ENCODE measurements around the gene TCTN2.

DNA sequence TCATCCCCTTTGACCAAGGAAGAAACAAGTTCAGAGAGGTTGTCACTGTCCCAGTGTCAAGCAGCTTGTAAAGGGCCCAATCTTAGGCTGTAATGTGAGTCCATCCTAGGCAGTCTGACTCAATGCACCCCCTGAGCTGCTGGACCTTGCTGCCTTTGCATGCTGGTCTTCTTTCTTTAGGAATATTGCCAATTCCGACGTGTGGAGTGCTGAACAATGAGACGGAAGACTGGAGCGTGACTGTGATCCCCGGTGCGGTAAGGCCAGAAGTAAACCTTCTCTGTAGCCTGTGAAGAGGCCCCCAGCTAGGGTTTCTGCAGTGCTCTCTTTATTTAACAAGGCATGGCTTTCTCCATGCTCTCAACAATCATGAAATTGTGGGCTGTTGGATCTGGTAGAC, 963 bp downstream of the TCTN2 start:
- TF ChIP-seq GLIS3 (CRISPR knock-in tag; IDR thresholded peaks at IDR 0.05) (no peak), ZFP3 (CRISPR knock-in tag; IDR thresholded peaks at IDR 0.05) (no peak), TOX (CRISPR knock-in tag; IDR thresholded peaks at IDR 0.05; ENCODE audit: borderline replicate concordance) (no peak), RARB (CRISPR knock-in tag; IDR thresholded peaks at IDR 0.05) (no peak), SNAI2 (CRISPR knock-in tag; IDR thresholded peaks at IDR 0.05) (no peak), CSDC2 (CRISPR knock-in tag; IDR thresholded peaks at IDR 0.05) (no peak)
- TF ChIP-seq, protein P1, sequence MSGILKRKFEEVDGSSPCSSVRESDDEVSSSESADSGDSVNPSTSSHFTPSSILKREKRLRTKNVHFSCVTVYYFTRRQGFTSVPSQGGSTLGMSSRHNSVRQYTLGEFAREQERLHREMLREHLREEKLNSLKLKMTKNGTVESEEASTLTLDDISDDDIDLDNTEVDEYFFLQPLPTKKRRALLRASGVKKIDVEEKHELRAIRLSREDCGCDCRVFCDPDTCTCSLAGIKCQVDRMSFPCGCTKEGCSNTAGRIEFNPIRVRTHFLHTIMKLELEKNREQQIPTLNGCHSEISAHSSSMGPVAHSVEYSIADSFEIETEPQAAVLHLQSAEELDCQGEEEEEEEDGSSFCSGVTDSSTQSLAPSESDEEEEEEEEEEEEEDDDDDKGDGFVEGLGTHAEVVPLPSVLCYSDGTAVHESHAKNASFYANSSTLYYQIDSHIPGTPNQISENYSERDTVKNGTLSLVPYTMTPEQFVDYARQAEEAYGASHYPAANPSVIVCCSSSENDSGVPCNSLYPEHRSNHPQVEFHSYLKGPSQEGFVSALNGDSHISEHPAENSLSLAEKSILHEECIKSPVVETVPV (CRISPR knock-in tag; IDR thresholded peaks at IDR 0.05), result no peak
- TF ChIP-seq, protein P2, sequence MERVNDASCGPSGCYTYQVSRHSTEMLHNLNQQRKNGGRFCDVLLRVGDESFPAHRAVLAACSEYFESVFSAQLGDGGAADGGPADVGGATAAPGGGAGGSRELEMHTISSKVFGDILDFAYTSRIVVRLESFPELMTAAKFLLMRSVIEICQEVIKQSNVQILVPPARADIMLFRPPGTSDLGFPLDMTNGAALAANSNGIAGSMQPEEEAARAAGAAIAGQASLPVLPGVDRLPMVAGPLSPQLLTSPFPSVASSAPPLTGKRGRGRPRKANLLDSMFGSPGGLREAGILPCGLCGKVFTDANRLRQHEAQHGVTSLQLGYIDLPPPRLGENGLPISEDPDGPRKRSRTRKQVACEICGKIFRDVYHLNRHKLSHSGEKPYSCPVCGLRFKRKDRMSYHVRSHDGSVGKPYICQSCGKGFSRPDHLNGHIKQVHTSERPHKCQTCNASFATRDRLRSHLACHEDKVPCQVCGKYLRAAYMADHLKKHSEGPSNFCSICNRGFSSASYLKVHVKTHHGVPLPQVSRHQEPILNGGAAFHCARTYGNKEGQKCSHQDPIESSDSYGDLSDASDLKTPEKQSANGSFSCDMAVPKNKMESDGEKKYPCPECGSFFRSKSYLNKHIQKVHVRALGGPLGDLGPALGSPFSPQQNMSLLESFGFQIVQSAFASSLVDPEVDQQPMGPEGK (CRISPR knock-in tag; IDR thresholded peaks at IDR 0.05; ENCODE audit: borderline replicate concordance), result no peak

All from SK-N-SH treated with all-trans-retinoic acid at 6 μM for 48 hours (cell line).